Suprapubic skin (tissue), 4 donors: Measurements from ENCODE around the gene LRRC4C. TPM values are rescaled to one million over a fixed set of nuclear protein-coding genes. Genes with fewer than 3 reads are reported as not detected.

Experiments
- DNase-seq, 2 donors: peaks; one replicate each; pipeline ENCODE4 v3.0.0-alpha.2; 2019; ENCODE audit warnings: low spot score in 2 of 2
- H3K27ac ChIP-seq: fragments of 200-600 bp; sonication (generic); one replicate; pipeline ENCODE4 v1.5.1; 2019
- H3K27me3 ChIP-seq: fragments of 200-600 bp; sonication (generic); one replicate; pipeline ENCODE4 v1.5.1; 2019
- H3K36me3 ChIP-seq: fragments of 200-600 bp; sonication (generic); one replicate; pipeline ENCODE4 v1.5.1; 2019
- H3K4me1 ChIP-seq: fragments of 200-600 bp; sonication (generic); one replicate; pipeline ENCODE4 v1.5.1; 2019
- H3K4me3 ChIP-seq: fragments of 200-600 bp; sonication (generic); one replicate; pipeline ENCODE4 v1.5.1; 2019; ENCODE audit warnings: mild to moderate bottlenecking
- H3K9me3 ChIP-seq: fragments of 200-600 bp; sonication (generic); one replicate; pipeline ENCODE4 v1.5.1; 2019
- CTCF ChIP-seq, 2 donors: fragments of 200-600 bp in 1 of 2; fragments of 450-650 bp in 1 of 2; sonication (generic) in 1 of 2; IDR thresholded peaks; one replicate each; pipeline ENCODE4 v1.5.1; 2016 to 2019; ENCODE audit warnings: antibody characterized with exemption in 2 of 2, mild to moderate bottlenecking in 1 of 2, moderate library complexity in 1 of 2
- EP300 ChIP-seq: sonication (generic); formaldehyde crosslinking; IDR thresholded peaks from one replicate; pipeline ENCODE4 v1.6.1; 2017; ENCODE audit warnings: antibody characterized with exemption
- POLR2A ChIP-seq, 2 donors: fragments of 450-650 bp; IDR thresholded peaks; one replicate each; pipeline ENCODE4 v1.6.1; 2017; ENCODE audit warnings: antibody characterized with exemption in 2 of 2, mild to moderate bottlenecking in 2 of 2, moderate library complexity in 2 of 2
- POLR2AphosphoS5 ChIP-seq, 3 donors: sonication (generic); formaldehyde crosslinking; IDR thresholded peaks; one replicate each; pipeline ENCODE4 v1.6.1; 2017; ENCODE audit warnings: antibody characterized with exemption in 3 of 3
- WGBS: methylation state at CpG from one replicate; pipeline ENCODE4 v1.1.5; 2018; 5-methylcytosine and 5-hydroxymethylcytosine counted together
- total RNA-seq, 4 donors: library from RNA; depleted of rRNA; stranded (reverse); fragments of >200 nt; gene quantifications; one replicate each; pipeline ENCODE4 v1.1.0, GENCODE V29; 2016

The LRRC4C gene
- total RNA-seq, 4 donors from 2014 or later = 0.19 to 1.1 (median 0.60) TPM; not detected in 1

GRCh38 chr11:40825201-40825834 is 634.1 kb downstream of the LRRC4C start:
- Histone ChIP-seq H3K27me3 (no peaks in the 10 kb centered on the region), H3K4me3 (no peak overlapping the region), H3K9me3 (no peaks in the 10 kb centered on the region), H3K36me3 (no peaks in the 10 kb centered on the region), H3K27ac (no peak overlapping the region), H3K4me1 (no peaks in the 10 kb centered on the region)
- DNase-seq = no peak
- 80% methylated on average over 7 of the region's 7 CpGs for WGBS
- TF ChIP-seq POLR2A (IDR thresholded peaks at IDR 0.05) = no peak
- no peak for TF ChIP-seq EP300
- TF ChIP-seq CTCF (IDR thresholded peaks at IDR 0.05) = no peak
- no peak for TF ChIP-seq POLR2AphosphoS5 (IDR thresholded peaks at IDR 0.05)

- Histone ChIP-seq H3K27me3 (no peaks in the 10 kb centered on the region), H3K36me3 (no peaks in the 10 kb centered on the region), H3K27ac (no peak overlapping the region), H3K4me1 (no peaks in the 10 kb centered on the region), H3K9me3 (no peaks in the 10 kb centered on the region), H3K4me3 (no peak overlapping the region)
- 74% methylated on average over 1 of the region's 1 CpG for WGBS
- no peak for DNase-seq
- TF ChIP-seq POLR2AphosphoS5 (IDR thresholded peaks at IDR 0.05) = no peak
- TF ChIP-seq EP300 = no peak
- no peak for TF ChIP-seq CTCF (IDR thresholded peaks at IDR 0.05)
- TF ChIP-seq POLR2A (IDR thresholded peaks at IDR 0.05) = no peak
These were observed 640.2 kb downstream of the LRRC4C start for GRCh38 chr11:40819230-40819629.

- H3K36me3 ChIP-seq = no peaks in the 10 kb centered on the region
- no peak overlapping the region for H3K27ac ChIP-seq
- H3K27me3 ChIP-seq = no peaks in the 10 kb centered on the region
- H3K4me1 ChIP-seq = no peaks in the 10 kb centered on the region
- no peaks in the 10 kb centered on the region for H3K9me3 ChIP-seq
- TF ChIP-seq CTCF (IDR thresholded peaks at IDR 0.05) (no peak), EP300 (no peak), POLR2AphosphoS5 (IDR thresholded peaks at IDR 0.05) (no peak)
- H3K4me3 ChIP-seq = no peak overlapping the region
- WGBS = 80% methylated on average over 2 of the region's 2 CpGs
- no peak for DNase-seq
These were observed 642.5 kb downstream of the LRRC4C start for GRCh38 chr11:40816976-40817375.

- DNase-seq = no peak
- Histone ChIP-seq H3K4me3 (no peak overlapping the region), H3K4me1 (no peaks in the 10 kb centered on the region), H3K9me3 (no peaks in the 10 kb centered on the region), H3K36me3 (no peaks in the 10 kb centered on the region), H3K27ac (no peak overlapping the region), H3K27me3 (no peaks in the 10 kb centered on the region)
- WGBS = 89% methylated on average over 1 of the region's 1 CpG
- TF ChIP-seq CTCF (IDR thresholded peaks at IDR 0.05) = no peak
- no peak for TF ChIP-seq POLR2AphosphoS5 (IDR thresholded peaks at IDR 0.05)
- TF ChIP-seq EP300 = no peak
- no peak for TF ChIP-seq POLR2A (IDR thresholded peaks at IDR 0.05)
These were observed 661.5 kb downstream of the LRRC4C start for GRCh38 chr11:40797981-40798380.

GRCh38 chr11:40787224-40787623 is 672.2 kb downstream of the LRRC4C start:
- Histone ChIP-seq H3K9me3 (no peaks in the 10 kb centered on the region), H3K4me3 (no peak overlapping the region), H3K36me3 (no peaks in the 10 kb centered on the region), H3K4me1 (no peaks in the 10 kb centered on the region), H3K27me3 (no peaks in the 10 kb centered on the region), H3K27ac (no peak overlapping the region)
- WGBS = 75% methylated on average over 5 of the region's 5 CpGs
- TF ChIP-seq EP300 (no peak), POLR2AphosphoS5 (IDR thresholded peaks at IDR 0.05) (no peak), POLR2A (IDR thresholded peaks at IDR 0.05) (no peak), CTCF (IDR thresholded peaks at IDR 0.05) (no peak)
- no peak for DNase-seq
